ENCODE measurements around the gene NFATC3.
A peak's percentile ranks its signal among the peaks of the same experiment; 100 is the strongest.

Gene NFATC3

GRCh38 chr16:68190081-68190480 lies 104.9 kb downstream of the NFATC3 start:
- no peak for DNase-seq (ENCODE audit: low read depth)

- DNase-seq (ENCODE audit: low read depth): peak; percentile 21
Measured at GRCh38 chr16:68190736-68191510, 105.8 kb downstream of the NFATC3 start.

- no peak for DNase-seq (ENCODE audit: low read depth)
Measured at GRCh38 chr16:68194251-68194650, 109.1 kb downstream of the NFATC3 start.

GRCh38 chr16:68197250-68197649 lies 112.1 kb downstream of the NFATC3 start:
- peak; percentile 55 for DNase-seq (ENCODE audit: low read depth)

GRCh38 chr16:68200088-68200783 lies 115.1 kb downstream of the NFATC3 start:
- DNase-seq (ENCODE audit: low read depth): peak; percentile 78

GRCh38 chr16:68202091-68202519 lies 116.9 kb downstream of the NFATC3 start:
- peak; percentile 70 for DNase-seq (ENCODE audit: low read depth)

GRCh38 chr16:68206245-68206644 lies 121.1 kb downstream of the NFATC3 start:
- no peak for DNase-seq (ENCODE audit: low read depth)

GRCh38 chr16:68214726-68215125 lies 129.6 kb downstream of the NFATC3 start:
- DNase-seq (ENCODE audit: low read depth): no peak

- DNase-seq (ENCODE audit: low read depth): no peak
Measured at GRCh38 chr16:68215302-68215701, 130.1 kb downstream of the NFATC3 start.

- DNase-seq (ENCODE audit: low read depth): no peak
Measured at GRCh38 chr16:68216240-68216639, 131.1 kb downstream of the NFATC3 start.

GRCh38 chr16:68217506-68217905 lies 132.3 kb downstream of the NFATC3 start:
- no peak for DNase-seq (ENCODE audit: low read depth)

- no peak for DNase-seq (ENCODE audit: low read depth)
Measured at GRCh38 chr16:68219725-68220351, 134.7 kb downstream of the NFATC3 start.

- DNase-seq (ENCODE audit: low read depth): no peak
Measured at GRCh38 chr16:68223072-68223471, 137.9 kb downstream of the NFATC3 start.

- no peak for DNase-seq (ENCODE audit: low read depth)
Measured at GRCh38 chr16:68226116-68226515, 140.9 kb downstream of the NFATC3 start.

GRCh38 chr16:68227183-68227793 lies 142.1 kb downstream of the NFATC3 start:
- DNase-seq (ENCODE audit: low read depth): no peak

GRCh38 chr16:68227850-68228553 lies 142.8 kb downstream of the NFATC3 start:
- DNase-seq (ENCODE audit: low read depth): no peak

GRCh38 chr16:68228652-68229051 lies 143.5 kb downstream of the NFATC3 start:
- no peak for DNase-seq (ENCODE audit: low read depth)

- DNase-seq (ENCODE audit: low read depth): peak; percentile 52
Measured at GRCh38 chr16:68229431-68230175, 144.4 kb downstream of the NFATC3 start.

- DNase-seq (ENCODE audit: low read depth): no peak
Measured at GRCh38 chr16:68230176-68230571, 145.0 kb downstream of the NFATC3 start.

- DNase-seq (ENCODE audit: low read depth): no peak
Measured at GRCh38 chr16:68230956-68231355, 145.8 kb downstream of the NFATC3 start.
